HG03439 (cell line): ENCODE data around the gene B3GALT5.

Experiments used
- ATAC-seq: cut with Tn5 transposase; IDR thresholded peaks from one replicate; pipeline ENCODE4 v1.9.1; 2021; ENCODE audit warnings: mild to moderate bottlenecking, moderate library complexity; ENCODE audit not compliant: unreplicated experiment

Gene B3GALT5

GRCh38 chr21:39602793-39603192, 9.9 kb upstream of the B3GALT5 start:
- ATAC-seq: no peak

- no peak for ATAC-seq
Observed at GRCh38 chr21:39604951-39605350, 7.8 kb upstream of the B3GALT5 start.

GRCh38 chr21:39610703-39611102, 2.0 kb upstream of the B3GALT5 start:
- ATAC-seq: no peak

- no peak for ATAC-seq
Observed at GRCh38 chr21:39611551-39612190, 1.1 kb upstream of the B3GALT5 start.

- ATAC-seq: no peak
Observed at GRCh38 chr21:39613041-39613934, 548 bp downstream of the B3GALT5 start.

- ATAC-seq: no peak
Observed at GRCh38 chr21:39616211-39616772, 3.6 kb downstream of the B3GALT5 start.

- ATAC-seq: no peak
Observed at GRCh38 chr21:39620856-39621255, 8.1 kb downstream of the B3GALT5 start.

GRCh38 chr21:39625211-39625895, 12.6 kb downstream of the B3GALT5 start:
- no peak for ATAC-seq

- no peak for ATAC-seq
Observed at GRCh38 chr21:39628385-39628784, 15.6 kb downstream of the B3GALT5 start.

GRCh38 chr21:39630191-39630591, 17.5 kb downstream of the B3GALT5 start:
- no peak for ATAC-seq

GRCh38 chr21:39630827-39631226, 18.1 kb downstream of the B3GALT5 start:
- ATAC-seq: no peak

GRCh38 chr21:39631842-39632562, 19.3 kb downstream of the B3GALT5 start:
- ATAC-seq: no peak

- ATAC-seq: no peak
Observed at GRCh38 chr21:39632796-39633442, 20.2 kb downstream of the B3GALT5 start.

- ATAC-seq: no peak
Observed at GRCh38 chr21:39633770-39634181, 21.0 kb downstream of the B3GALT5 start.

- no peak for ATAC-seq
Observed at GRCh38 chr21:39634507-39634906, 21.8 kb downstream of the B3GALT5 start.

GRCh38 chr21:39637197-39637970, 24.6 kb downstream of the B3GALT5 start:
- no peak for ATAC-seq

- no peak for ATAC-seq
Observed at GRCh38 chr21:39637971-39638240, 25.2 kb downstream of the B3GALT5 start.

GRCh38 chr21:39638281-39638680, 25.5 kb downstream of the B3GALT5 start:
- no peak for ATAC-seq

GRCh38 chr21:39640754-39641153, 28.0 kb downstream of the B3GALT5 start:
- ATAC-seq: no peak
